Measurements from ENCODE around the gene ACAP3.
"Not testable (repeated sequence)": the region's sequence is repeated elsewhere in the genome, so short reads cannot be mapped to it uniquely, and the experiment has no call there.

GRCh38 chr1:1316199-1316598, 8.5 kb upstream of the ACAP3 start:
- TF ChIP-seq CTCF (IDR thresholded peaks at IDR 0.05; ENCODE audit: low read depth, low read length); POLR2A (IDR thresholded peaks at IDR 0.05; ENCODE audit: extremely low read depth, insufficient read length); MAX (IDR thresholded peaks at IDR 0.05; ENCODE audit: low read depth, low read length); MYC (IDR thresholded peaks at IDR 0.05; ENCODE audit: low read depth, low read length): not testable (repeated sequence)
